GM18907 (cell line): ENCODE data around the gene NIM1K.
"Not testable (repeated sequence)": the region's sequence is repeated elsewhere in the genome, so short reads cannot be mapped to it uniquely, and the experiment has no call there.

Experiments
- ATAC-seq: cut with Tn5 transposase; IDR thresholded peaks from one replicate; pipeline ENCODE4 v1.9.1; 2021; ENCODE audit warnings: mild to moderate bottlenecking, moderate library complexity; ENCODE audit not compliant: unreplicated experiment

Gene NIM1K

DNA sequence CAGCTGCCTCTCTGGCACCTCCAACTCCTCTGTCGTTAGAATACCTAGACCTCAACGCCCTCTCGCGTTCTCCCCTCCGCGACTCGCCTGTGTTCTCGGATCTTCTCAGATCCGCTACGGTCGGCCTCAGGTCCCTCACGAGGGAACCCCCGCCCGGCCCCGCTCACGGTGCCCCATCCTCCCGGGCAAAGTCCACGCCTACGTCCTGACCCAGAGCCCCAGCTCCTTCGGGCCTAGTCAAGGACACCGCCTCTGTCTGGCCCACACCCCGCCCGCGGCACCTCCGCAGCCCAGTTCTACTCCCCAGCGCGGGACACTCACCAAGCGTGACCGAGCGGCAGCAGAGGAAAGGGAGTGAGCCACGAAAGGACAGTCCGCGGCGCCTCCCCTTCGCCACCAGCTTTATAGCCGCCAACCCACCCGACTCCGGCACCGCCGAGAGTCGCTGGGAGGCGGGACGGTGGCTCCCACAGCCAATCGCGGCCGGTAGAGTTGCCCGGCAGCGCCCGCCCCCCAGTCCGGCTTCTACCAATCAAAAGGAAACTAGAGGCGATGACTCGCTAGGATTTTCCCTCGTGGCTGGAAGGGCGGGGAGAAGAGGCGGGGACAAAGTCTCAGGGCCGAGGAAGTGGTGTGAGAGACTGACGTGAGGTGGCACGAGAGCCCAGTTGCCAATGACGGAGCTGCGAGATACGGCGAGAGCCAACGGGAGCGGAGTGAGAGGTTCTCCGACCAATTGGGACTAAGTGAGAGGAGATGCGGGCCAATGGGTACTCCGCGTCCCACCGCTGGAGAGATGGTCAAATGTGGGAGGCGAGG, 121.2 kb downstream of the NIM1K start, which contains the start of gene HMGCS1:
HMGCS1 (minus strand) TSS at position 378 of the 819 bp plus-strand sequence. CDS start 14,447 bp downstream, outside the sequence.
- peak; percentile 97 for ATAC-seq

DNA sequence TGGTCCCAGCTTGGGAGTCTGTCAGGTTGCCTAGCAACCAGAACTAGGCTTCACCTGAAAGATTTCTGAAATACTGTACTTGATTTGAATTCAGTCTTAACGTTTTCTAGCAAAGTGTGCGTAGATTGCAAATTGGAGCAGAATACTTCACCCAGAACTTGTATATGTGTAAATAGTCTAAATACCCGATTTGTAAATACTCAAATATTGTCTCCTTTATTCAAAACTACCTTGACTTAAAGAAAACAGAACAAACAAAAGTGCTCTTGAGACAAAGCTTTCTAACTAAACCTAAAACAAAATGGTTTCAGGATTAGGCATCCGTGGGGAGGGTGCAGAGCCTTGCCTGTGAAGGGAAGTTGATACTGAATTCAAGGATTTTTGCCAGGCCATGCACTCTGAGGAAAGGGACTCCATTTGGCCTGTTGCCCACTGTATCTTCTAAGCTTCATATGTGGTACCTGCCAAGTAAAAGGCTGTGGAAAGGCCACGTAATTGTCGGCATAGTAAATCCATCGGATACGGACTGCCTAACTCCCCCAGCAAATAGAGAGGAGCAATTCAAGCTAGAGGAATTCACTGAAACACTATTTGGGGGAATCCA, 121.9 kb downstream of the NIM1K start:
- no peak for ATAC-seq

DNA sequence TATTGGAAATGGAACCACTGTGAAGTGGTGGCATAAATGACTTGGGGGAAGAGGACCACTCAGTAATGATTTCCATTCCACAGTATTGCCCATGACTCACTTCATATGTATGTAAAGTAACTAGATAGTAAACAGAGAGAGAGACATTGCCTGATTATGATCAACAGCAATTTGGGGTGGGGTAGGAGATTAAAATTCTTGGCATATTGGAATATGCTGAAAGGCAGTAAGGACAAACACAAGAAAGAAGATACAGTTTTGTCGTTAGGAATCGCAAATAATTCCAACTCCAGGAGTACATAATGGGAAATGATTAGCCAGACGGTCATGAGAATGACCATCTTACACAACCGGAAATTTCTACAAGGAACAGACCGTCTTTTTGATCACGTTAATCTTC, 122.7 kb downstream of the NIM1K start:
- ATAC-seq: no peak

DNA sequence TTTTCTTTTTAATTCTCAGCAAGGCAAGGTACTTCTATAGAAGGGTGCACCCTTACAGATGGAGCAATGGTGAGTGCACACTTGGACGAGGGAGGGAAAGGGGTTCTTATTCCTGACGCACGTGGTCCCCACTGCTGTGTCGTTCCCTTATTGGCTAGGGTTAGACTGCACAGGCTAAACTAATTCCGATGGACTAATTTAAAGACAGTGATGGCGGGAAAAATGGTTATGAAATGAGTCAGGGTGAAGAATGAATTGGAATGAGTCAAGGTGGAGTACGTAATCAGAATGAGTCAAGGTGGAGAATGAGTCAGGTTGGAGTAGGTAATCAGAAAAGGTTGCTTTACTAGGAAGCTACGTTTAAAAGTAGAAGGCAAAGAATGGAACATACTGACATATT, 123.2 kb downstream of the NIM1K start:
- no peak for ATAC-seq

DNA sequence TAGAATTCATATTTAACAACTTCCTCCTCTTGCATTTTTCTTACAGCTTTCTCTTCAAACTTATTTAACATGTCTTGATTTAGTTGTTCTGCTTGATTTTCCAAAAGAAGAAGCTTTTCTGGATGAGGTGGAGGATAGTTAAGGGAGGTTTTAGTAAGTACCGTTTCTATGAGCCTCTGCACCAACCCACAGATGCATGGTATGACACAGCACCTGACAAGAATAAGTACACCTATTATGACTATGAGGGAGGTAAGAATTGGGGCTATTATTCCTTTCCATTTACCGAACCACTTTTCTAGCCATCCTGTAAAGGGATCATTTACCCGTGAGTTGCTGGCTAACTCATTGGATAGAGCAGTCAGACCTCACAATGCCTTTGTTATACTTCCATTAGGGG, 123.7 kb downstream of the NIM1K start:
- no peak for ATAC-seq

DNA sequence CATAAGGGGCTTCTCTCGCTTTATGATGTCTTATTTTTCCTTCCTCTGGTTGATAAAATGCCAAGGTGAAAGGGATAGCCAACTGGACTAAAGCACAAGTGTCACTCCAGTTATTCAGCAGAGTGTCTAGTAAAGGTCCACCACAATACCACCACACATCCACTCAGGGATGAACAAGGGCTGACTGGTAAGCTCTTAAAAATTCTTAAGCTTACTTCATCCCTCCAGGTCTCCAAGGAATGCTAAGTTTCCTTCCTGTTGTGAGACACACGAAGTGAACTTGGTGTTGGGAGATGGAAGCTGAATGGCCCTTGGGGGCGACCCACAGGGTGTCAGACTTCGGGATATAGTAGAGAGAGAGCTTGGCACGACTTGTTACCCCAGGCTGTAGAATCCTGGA, 124.4 kb downstream of the NIM1K start:
- ATAC-seq: no peak

DNA sequence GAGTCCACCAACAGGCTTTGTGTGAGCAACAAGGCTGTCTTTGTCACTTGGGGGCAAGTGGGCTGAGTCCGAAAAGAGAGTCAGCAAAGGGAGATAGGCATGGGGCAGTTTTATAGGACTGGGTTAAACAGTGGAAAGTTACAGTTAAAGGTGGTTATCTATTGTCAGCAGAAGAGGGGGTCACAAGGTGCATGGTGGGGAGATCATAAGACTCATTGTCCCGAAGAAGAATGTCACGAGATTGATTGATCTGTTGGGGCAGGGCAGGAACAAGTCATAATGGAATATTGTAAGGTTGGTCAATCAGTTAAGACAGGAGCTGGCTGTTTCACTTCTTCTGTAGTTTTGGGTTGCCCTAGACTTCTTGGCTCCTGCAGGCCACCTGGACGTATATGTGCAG, 128.8 kb downstream of the NIM1K start:
- no peak for ATAC-seq

DNA sequence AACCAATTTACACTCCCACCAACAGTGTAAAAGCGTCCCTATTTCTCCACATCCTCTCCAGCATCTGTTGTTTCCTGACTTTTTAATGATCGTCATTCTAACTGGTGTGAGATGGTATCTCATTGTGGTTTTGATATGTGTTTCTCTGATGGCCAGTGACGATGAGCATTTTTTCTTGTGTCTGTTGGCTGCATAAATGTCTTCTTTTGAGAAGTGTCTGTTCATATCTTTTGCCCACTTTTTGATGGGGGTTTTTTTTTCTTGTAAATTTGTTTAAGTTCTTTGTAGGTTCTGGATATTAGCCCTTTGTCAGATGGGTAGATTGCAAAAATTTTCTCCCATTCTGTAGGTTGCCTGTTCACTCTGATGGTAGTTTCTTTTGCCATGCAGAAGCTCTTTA, 131.5 kb downstream of the NIM1K start:
- not testable (repeated sequence) for ATAC-seq

DNA sequence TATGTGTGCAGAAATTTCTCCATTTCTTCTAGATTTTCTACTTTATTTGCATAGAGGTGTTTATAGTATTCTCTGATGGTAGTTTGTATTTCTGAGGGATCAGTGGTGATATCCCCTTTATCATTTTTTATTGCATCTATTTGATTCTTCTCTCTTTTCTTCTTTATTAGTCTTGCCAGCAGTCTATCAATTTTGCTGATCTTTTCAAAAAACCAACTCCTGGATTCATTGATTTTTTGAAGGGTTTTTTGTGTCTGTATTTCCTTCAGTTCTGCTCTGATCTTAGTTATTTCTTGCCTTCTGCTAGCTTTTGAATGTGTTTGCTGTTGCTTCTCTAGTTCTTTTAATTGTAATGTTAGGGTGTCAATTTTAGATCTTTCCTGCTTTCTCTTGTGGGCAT, 133.6 kb downstream of the NIM1K start:
- not testable (repeated sequence) for ATAC-seq
